IPS-NIHi11 (cell line): ENCODE data around the gene ZFC3H1.

Experiments
- DNase-seq: peaks from one replicate; pipeline ENCODE4 v3.0.0; 2012; ENCODE audit warnings: mixed read lengths, low spot score

The ZFC3H1 gene

DNA sequence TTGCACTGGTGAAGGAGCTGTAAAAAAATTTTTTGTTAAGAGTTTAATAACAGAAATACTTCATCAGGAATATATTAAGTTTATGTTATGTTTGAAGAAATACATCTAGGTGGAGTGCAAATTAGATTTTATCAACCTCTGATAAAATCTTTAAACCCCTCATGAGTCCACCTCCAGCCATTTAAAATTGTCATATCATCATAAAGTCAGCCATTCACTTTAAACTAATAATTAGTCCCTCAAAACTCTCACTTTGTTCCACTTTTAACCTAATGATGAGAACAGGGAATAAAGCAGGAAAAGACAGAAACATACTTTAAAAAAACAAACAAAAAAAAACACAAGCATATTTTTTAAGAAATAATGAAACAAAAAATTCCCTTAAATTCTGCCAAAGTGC, 25.1 kb downstream of the ZFC3H1 start:
- DNase-seq = no peak

DNA sequence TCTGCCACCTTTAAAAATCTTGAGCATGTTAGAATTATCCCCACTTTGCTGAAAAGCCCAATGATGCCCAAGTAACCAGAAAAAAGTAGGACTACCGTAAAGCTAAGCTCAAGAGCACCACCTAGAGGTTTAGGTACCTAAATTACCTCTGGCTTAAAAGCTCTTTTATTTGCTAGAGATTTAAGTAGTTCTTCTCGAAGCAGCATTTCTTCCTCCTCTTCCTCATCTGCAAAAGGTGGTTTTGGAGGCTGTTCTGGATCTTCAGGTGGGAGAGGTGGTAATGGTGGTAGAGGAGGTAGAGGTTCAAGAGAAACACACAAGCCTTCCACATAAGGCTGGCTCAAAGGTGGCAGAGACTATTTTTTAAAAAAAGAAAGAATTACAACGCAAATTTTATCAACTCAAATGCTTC, 26.9 kb downstream of the ZFC3H1 start:
- DNase-seq = peak; percentile 77

DNA sequence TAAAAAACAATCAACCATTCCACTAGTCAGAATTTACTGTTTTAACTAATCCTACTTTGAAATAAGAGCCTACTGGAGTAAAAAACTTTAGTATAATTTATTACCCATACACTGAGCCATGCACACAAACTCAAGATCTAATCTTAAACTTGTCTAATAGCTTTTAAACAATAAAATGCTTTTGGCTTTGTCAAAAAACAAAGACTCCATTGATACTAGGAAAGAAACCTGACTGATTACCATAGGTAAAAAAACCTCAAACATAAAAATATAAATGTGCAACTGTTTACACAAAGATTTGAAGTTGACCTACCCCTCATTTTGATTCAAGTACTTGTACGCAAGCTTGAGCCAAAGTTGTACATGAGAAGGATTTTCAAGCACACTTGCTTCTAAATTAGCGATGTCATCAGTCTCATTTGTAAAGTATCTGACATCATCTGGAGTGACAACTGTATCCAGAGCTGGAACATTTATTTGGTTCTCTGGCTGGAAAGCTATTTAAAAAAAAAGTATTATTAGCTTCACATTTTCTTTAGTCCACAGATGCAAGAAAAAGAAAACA, 36.1 kb downstream of the ZFC3H1 start:
- DNase-seq = no peak

DNA sequence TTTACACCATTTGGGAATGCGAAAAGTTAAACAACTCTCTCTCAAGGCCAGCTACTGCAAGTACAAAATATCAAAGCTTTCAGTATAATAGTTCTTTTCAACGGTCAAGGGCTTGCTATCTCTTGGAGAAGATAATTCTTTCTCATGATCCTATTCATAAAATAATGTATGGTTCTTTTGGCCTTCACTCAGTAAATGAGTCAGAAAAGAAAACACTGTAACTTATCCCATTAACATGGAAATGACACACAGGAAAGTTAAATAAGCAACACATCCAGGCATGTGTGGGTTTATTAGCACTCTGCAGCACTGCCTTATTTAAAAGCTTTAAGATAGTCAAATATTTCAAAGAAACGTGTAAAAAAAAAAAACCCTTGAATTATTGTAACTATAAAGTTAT, 36.9 kb downstream of the ZFC3H1 start:
- no peak for DNase-seq

DNA sequence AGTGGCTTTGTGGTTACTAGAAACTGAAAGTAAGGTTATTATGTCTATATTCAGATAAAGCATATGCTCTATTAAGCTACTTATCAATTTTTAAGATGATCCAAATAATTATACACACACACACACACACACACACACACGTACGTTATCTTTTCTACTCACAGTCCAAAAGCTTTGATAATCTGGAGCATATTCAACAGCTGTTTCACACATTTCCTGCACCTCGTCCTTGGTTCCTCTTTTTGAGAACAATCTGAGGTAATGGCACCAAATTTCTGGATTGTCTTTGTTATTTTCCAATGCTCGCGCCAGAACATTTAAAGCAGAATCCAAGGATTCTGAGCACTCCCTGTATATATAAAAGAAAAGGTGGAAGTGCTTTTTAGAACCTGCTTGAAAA, 37.5 kb downstream of the ZFC3H1 start:
- DNase-seq = no peak

DNA sequence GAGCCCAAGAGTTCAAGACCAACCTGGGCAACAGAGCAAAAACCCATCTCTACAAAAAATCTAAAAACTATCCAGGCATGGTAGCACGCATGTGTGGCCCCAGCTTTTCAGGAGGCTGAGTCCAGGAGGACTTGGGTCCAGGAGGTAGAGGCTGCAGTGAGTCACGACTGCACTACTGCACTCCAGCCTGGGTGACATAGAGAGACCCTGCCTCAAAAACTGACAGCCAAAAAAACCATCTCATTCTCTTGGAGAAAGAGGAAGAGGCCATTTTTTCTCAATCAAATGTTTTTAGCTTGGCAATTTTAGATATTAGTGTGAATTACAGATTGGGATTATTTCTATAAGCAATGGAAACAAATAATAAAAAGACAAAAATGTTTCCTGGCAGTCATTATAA, 38.2 kb downstream of the ZFC3H1 start:
- DNase-seq = no peak

DNA sequence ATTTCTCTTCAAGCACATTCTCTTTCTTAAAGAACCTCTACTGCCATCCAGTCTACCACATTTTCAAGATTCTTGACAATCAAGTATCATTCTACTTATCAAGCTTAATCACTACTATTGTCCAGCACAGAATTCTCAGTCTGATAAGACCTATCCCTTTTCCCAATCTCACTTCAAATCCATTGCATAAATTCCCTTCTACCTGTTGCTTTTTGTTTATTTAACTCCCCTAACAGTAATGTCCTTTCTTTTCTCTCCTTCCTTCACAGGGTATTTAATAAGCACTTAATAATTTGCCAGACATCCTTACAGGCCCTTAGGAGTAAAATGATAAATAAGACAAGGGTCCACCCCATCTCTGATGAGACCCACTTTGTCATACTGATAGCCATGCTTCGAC, 41.7 kb downstream of the ZFC3H1 start:
- DNase-seq = no peak

DNA sequence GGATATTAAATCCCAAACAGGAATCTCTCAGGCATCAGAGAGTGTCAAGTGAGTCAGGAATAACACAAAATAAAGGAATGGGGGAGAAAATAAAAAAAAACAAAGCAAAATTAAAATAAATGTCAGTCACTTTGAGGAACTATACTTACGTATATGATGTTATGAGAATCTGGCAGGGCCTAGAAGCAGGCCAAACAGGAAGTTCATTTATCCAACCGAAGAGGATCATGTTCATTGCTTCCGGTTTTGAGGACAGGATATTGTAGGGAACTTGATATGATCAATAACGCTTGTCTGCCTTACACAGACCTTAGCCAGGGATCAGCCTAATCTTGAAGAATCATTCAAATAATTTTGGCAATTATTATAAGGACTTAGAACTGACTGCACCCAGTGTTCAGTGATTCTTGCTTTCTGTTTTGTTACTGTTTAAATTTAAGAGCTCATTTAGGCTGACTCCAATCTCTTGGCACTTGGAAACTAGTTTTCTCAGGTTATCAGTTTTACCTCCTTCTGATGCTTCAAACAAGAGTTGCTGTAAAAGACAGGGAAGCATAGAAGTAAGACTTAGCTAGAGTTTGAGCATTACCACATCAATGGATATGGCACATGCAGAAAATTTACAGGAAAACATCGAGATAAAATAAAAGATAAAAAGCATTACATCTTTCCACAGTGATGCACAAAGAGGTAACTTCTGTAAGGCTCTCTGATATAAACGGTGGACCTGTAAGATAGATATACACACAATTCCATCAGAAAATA, 53.4 kb downstream of the ZFC3H1 start:
- no peak for DNase-seq

DNA sequence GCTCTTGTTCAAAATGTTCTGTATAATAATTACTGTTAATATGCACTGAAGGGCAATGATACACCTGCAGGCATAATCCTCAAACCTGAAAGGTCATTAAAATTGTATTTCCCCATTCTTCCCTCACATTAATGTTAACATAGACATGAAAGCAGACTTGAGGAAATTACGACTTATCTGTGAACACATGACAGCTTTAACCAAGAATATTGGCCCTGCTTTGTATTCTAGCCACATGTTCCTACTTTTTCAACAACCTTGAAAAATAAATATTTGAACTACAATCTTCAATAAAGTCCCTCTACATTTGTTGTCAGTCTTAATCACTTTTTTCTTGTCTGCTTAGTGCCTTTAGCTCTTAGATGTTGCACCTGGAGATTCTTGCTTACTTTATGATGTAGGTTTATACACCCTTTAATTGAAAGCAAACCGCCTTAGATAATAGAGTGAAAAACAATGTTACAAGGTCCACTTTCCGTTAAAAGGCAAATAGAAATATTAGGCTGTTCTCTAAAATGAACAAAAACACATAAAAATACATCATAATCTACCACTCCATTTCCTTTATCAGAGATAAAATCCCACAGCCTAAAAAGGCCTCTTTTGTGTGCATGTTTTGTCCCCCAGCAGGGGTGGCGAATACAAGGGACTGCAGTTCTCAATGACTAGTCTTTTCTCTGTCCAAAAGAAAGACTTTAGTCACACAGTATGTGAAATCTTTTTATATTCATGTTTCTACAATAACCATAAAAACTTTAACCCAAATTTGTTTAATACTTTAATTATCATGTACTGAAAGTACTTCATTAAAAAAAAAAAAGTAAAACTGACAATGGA, 55.9 kb downstream of the ZFC3H1 start:
- DNase-seq = no peak

DNA sequence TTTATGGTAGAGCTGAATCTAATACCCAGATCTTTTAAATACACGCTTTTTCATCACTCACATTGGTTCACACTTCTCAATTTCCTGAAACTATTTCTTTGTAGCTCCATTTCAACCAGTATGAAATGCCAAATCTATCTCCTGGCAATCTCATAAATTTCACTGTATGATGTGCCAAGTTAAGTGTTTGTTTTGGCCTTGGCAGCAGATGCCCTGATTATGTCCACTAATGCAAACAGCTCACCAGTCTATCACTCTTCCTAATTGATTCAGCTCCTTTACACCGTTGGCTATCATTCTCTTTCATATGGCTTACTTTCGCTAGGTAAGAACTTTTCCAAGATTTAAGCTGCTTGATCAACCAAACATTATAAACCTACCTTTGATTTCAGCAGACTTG, 58.6 kb downstream of the ZFC3H1 start:
- DNase-seq = no peak

DNA sequence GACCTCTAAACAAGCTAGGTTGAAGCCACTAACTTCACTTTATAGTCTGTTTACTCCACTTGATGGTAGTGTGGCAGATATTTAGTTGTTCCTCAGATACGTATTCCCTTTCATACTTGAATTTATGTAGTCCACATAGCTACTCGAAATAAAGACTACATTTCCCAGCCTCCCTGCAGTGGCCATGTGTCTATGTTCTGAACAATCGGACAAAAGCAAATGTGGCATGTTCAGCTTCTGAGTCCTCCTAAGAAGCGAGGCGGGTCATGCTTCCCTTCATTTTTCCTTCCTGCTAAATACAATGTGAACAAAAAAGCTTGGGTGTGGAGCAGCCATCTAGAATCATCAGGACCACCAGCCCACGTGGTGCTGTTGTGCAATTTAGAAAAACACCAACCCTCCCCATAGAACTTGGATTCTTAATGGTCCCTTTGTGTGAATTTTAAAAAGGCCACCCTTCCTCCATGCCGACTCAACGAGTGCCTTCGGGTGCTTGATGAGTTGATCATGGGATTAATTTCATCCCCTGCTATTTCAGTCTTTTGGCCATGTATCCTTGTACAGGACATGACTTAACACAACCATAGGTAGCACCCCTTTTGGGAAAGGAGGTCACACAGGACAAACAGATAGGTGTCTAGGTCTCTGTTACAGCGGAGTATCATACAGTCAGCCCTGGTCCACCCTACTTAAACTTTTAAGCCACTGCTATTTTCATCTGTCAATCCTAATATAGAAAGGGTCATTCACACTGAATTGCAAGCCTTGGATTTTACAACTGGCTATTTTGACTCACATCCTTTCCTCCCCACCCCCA, 60.7 kb downstream of the ZFC3H1 start:
- DNase-seq = no peak

DNA sequence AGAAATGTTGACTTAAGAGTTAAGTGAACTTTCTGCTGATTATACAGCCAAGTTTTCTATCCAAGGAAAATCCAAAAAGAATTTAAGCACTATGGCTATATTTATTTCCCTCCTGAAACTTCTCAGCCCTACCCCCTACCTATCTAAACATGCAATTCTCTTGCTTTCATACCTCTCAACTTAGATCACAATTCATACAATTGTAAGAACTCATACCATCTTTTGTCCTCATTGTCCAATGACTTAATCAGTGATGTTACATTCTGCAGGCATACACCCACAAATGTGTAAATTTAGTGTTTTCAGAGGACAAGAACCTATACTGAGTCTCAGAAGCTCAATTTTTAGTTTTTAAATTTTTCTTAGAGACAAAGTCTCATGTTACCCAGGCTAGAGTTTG, 62.1 kb downstream of the ZFC3H1 start:
- DNase-seq = no peak

DNA sequence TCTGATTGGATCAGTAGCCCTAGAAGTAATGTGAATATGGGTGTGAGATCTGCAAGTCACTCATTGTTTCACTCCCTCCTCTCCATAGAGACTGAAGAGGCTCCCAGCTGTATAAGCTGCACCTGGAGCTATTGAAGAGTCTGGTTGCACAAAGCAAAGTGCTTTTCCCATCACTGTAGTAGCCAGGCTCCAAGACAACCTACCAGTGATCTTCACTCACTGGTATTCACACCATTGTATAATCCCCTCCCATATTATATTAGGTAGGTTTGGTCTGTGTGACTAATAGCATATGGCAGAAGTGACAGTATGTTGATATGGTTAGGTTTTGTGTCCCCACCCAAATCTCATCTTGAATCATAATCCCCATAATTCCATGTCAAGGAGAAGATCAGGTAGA, 64.4 kb downstream of the ZFC3H1 start:
- no peak for DNase-seq

DNA sequence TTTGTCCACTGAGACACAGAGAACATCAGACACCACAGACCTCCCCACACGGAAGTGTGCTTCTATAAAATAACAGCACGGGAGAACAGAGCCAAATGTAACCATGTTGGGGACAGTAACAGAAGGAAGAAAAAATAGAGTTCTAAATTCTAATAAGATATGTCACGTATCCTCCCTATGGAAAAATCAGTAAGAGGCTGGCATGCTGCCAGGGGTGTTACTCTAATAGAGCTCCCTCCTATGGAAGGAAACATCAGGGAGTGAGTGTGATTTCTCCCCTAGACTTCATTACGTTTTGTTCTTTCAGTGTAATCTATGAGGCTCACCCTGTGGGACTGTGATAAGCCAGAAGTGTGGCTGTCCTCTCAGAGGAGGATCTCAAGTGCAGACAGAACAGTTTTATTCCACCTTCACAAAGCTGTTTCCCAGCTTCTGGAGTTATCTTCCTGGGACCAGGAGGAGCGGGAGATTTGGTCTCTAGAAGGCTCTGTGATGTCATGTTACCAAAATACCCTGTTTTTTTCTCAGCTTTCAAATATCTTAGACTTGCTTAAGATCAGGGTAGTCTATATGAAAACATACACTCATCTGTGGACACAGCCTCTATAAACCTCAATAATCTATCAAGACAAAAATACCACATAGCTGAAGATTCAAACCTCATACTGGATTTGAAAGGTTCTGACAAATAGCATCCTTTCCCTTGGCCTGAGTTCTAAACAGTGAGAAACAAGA, 69.3 kb downstream of the ZFC3H1 start:
- DNase-seq = no peak

DNA sequence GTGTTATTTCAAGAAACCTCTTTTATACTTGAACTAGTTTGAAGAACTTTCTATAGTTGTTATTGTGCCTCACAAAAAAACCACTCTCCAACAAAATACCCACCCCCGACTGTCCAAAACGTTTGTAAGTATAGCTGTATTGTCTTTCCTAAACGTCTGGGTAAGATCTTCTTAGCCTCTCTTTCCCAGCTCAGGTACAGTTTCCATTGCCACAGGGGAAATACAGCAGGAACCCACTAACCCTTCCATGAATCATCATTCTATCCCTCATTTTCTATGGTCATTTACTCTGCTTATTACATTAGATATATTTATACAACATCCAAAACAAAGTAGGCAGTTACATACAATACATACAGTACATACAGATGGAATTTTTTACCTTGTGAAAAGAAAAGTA, 70.8 kb downstream of the ZFC3H1 start:
- DNase-seq = no peak

DNA sequence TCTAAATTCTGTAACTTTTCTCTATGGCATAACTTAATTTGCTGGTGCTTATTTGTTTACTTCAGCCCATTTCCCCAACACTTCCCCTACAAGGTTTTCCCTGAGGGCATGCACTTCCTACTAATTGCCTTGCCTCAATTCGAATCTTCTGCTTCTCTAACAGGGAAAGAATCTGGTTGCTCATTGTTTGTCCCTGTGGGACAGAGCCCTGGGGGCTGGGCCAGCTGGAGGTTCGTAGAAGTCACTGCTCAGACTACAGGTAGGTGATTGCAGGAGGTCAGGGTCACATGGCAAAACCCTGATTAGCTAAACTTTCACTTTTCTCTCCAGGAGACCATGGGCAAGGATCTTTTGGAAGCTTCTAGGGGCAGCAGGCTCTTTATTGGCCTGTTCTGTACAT, 72.0 kb downstream of the ZFC3H1 start:
- DNase-seq = no peak

DNA sequence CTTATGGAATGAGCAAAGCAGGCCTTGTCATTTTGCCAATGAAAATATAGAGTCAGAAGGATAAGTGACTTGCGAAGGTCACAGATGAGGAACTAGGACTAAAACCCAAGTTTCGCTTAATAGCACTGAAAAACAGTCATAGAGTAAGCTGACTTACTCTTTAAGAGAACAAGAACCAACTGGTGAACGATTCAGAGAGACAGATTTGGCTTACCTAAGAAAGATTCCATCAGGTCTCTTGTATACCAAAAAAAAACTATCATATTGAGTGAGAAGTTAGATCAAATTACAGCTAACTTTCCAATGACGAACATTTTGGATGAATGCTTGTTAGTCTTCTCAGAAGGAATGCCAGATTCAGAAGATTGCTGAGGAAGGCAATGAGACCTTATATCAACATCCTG, 74.2 kb downstream of the ZFC3H1 start:
- DNase-seq = no peak

DNA sequence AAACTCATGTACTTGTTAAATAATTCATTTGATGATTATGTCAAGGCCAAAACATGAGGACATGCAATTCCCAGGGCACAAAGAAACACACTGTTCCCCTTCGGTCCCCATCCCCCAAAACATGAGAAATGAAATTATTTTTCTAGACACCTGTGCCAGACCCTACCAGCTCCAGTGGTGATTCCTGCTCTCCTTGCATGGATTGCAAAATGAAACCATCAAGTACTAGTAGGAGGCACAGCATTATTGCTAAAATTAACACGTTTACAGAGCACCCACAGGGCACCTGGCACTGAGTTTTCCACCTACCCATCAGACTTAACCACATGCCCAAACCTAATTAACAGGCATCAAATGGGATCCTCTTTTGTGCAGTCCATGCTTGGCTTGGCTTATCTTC, 76.6 kb downstream of the ZFC3H1 start:
- no peak for DNase-seq

DNA sequence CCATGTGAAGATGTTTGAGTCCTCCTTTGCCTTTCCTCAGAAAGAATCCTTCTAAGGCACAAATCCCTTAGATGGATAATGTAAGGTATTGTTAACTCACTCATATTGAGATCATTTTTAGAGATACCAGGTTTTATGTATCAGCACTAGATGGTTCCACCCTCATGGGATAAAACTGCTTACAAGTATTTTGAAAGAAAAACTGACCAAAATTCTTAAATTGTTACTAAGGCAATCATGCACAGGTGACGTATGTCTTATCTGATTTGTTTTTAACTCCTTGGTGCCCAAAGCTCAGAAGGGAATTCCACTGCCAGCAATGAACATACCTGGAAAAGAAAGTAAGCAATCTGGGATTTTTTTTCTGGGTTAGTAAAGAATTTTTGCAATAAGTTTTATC, 78.4 kb downstream of the ZFC3H1 start:
- no peak for DNase-seq

DNA sequence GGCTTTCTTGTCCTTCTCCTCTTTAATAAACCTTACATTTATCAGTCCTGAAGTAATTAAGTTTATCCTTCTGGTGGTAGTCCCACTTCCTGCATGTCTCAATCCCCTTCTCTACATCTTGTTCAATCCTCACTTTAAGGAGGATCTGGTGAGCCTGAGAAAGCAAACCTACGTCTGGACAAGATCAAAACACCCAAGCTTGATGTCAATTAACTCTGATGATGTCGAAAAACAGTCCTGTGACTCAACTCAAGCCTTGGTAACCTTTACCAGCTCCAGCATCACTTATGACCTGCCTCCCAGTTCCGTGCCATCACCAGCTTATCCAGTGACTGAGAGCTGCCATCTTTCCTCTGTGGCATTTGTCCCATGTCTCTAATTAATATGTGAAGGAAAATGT, 79.3 kb downstream of the ZFC3H1 start:
- DNase-seq = no peak

DNA sequence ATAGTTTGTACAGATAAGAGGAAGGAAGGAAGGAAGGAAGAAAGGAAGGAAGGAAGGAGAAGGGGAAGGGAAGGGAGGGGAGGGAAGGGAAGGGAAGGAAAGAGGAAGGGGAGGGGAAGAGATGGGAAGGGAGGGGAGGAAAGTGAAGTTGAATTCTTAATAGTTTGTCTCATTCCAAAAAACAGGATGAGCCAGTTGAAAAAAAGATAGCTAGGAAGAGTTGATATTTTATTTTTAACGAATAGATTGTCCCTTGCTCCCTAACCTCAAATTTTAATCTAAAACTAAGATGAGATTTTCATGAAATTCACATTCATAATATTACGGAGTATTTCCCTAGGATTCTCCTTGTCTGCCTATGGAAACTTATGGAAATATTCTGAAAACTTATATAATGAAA, 80.7 kb downstream of the ZFC3H1 start:
- DNase-seq = no peak

DNA sequence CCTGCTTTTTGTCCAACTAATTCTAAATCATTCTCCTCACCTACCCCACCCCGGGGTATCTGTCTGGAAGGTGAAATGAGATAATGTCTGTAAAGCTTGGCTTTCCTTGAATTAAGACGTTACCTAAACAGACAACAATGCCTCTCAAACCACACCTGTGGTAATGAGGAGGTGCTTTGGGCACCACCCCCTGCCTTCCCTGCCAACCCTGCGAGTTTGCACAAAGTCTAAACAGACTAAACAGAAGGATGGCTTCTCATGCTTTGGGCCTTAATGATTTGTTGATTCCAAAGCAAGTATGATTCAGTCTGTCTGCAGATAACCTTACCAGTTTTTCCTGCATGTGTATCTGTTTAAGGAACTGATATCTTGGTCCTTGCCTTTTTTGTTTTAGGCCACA, 82.4 kb downstream of the ZFC3H1 start:
- peak; percentile 42 for DNase-seq
